ENCODE data around the gene NDUFV2. TPM values are rescaled to one million over a fixed set of nuclear protein-coding genes. Genes with fewer than 3 reads are reported as not detected.

NDUFV2 gene
- total and polyA plus RNA-seq, 2 donors from 2014 or later, result 131 to 391 TPM

- Histone ChIP-seq H3K9ac (ENCODE audit: low read length in 3 of 3) (no peak overlapping the region), H3K27ac (ENCODE audit: low read depth in 2 of 2, low read length in 2 of 2) (no peak overlapping the region), H3K4me3 (ENCODE audit: low read length in 3 of 3) (no peak overlapping the region), H3K36me3 (ENCODE audit: control insufficient read depth in 2 of 3, insufficient read depth in 3 of 3, low read length in 3 of 3) (no peaks in the 10 kb centered on the region), H3K9me3 (ENCODE audit: control insufficient read depth in 2 of 3, insufficient read depth in 1 of 3, low read length in 3 of 3) (no peaks in the 10 kb centered on the region), H3K27me3 (ENCODE audit: control insufficient read depth, insufficient read depth, low read length) (no peaks in the 10 kb centered on the region), H3K4me1 (ENCODE audit: control insufficient read depth in 2 of 3, insufficient read depth in 2 of 3, low read depth in 1 of 3, low read length in 3 of 3) (peaks cover 7 to 11% (median 10%) of the 10 kb centered on the region in 3 donors)
- intact Hi-C loops (cut with DNase I), result no loop called here
- DNase-seq, result no peak
- TF ChIP-seq CTCF (IDR thresholded peaks at IDR 0.05; ENCODE audit: borderline replicate concordance, extremely low read depth, insufficient read depth), result no peak
- no peak for FAIRE-seq
These were observed 38.5 kb downstream of the NDUFV2 start for GRCh38 chr18:9140984-9141383.

- intact Hi-C loops (cut with DNase I), result no loop called here
- H3K4me3 ChIP-seq (ENCODE audit: low read length in 3 of 3), result no peak overlapping the region
- H3K9ac ChIP-seq (ENCODE audit: low read length in 3 of 3), result peak overlapping the region in 1 of 3 donors; percentile 43
- no peak overlapping the region for H3K27ac ChIP-seq (ENCODE audit: low read depth in 2 of 2, low read length in 2 of 2)
- H3K9me3 ChIP-seq (ENCODE audit: control insufficient read depth in 2 of 3, insufficient read depth in 1 of 3, low read length in 3 of 3), result no peaks in the 10 kb centered on the region
- DNase-seq (no peak), FAIRE-seq (no peak)
- no peaks in the 10 kb centered on the region for H3K27me3 ChIP-seq (ENCODE audit: control insufficient read depth, insufficient read depth, low read length)
- TF ChIP-seq CTCF (IDR thresholded peaks at IDR 0.05; ENCODE audit: borderline replicate concordance, extremely low read depth, insufficient read depth), result no peak
- H3K36me3 ChIP-seq (ENCODE audit: control insufficient read depth in 2 of 3, insufficient read depth in 3 of 3, low read length in 3 of 3), result no peaks in the 10 kb centered on the region
- peaks cover 0 to 9% (median 7%) of the 10 kb centered on the region in 3 donors for H3K4me1 ChIP-seq (ENCODE audit: control insufficient read depth in 2 of 3, insufficient read depth in 2 of 3, low read depth in 1 of 3, low read length in 3 of 3)
These were observed 43.7 kb downstream of the NDUFV2 start for GRCh38 chr18:9146224-9146623.

- Histone ChIP-seq H3K9me3 (ENCODE audit: control insufficient read depth in 2 of 3, insufficient read depth in 1 of 3, low read length in 3 of 3) (no peaks in the 10 kb centered on the region), H3K27me3 (ENCODE audit: control insufficient read depth, insufficient read depth, low read length) (no peaks in the 10 kb centered on the region), H3K27ac (ENCODE audit: low read depth in 2 of 2, low read length in 2 of 2) (no peak overlapping the region), H3K4me1 (ENCODE audit: control insufficient read depth in 2 of 3, insufficient read depth in 2 of 3, low read depth in 1 of 3, low read length in 3 of 3) (peaks cover 0 to 12% (median 6%) of the 10 kb centered on the region in 3 donors), H3K36me3 (ENCODE audit: control insufficient read depth in 2 of 3, insufficient read depth in 3 of 3, low read length in 3 of 3) (no peaks in the 10 kb centered on the region), H3K4me3 (ENCODE audit: low read length in 3 of 3) (no peak overlapping the region), H3K9ac (ENCODE audit: low read length in 3 of 3) (peak overlapping the region in 1 of 3 donors; percentile 1)
- DNase-seq (peak in 3 of 5 donors; percentile 31 to 85 (median 74)), FAIRE-seq (peak; percentile 91)
- TF ChIP-seq CTCF (IDR thresholded peaks at IDR 0.05; ENCODE audit: borderline replicate concordance, extremely low read depth, insufficient read depth), result peak; percentile 76
- intact Hi-C loops (cut with DNase I), result no loop called here
These were observed 45.1 kb downstream of the NDUFV2 start for GRCh38 chr18:9147440-9148202.

All from kidney (tissue), 14 donors.